HEK293 (cell line): ENCODE results near the gene PRSS33.

ENCODE experiments used
- WT1 ChIP-seq: fragments of 450-650 bp; formaldehyde crosslinking; IDR thresholded peaks from 2 replicates; pipeline ENCODE4 v1.5.1; 2016; ENCODE audit warnings: missing biosample characterization, missing genetic modification characterization
- ZNF121 ChIP-seq: fragments of 450-650 bp; formaldehyde crosslinking; IDR thresholded peaks from 2 replicates; pipeline ENCODE4 v1.5.1; 2016; ENCODE audit warnings: missing biosample characterization, missing genetic modification characterization
- ZNF146 ChIP-seq: fragments of 450-650 bp; formaldehyde crosslinking; IDR thresholded peaks from 2 replicates; pipeline ENCODE4 v1.5.1; 2016; ENCODE audit warnings: missing biosample characterization, missing genetic modification characterization
- ZNF157 ChIP-seq: fragments of 450-650 bp; formaldehyde crosslinking; IDR thresholded peaks from 2 replicates; pipeline ENCODE4 v1.5.1; 2016; ENCODE audit warnings: missing biosample characterization, missing genetic modification characterization
- ZNF292 ChIP-seq: fragments of 450-650 bp; formaldehyde crosslinking; IDR thresholded peaks from 2 replicates; pipeline ENCODE4 v1.5.1; 2016; ENCODE audit warnings: low read depth, missing biosample characterization, missing genetic modification characterization, borderline replicate concordance
- TF ChIP-seq, protein P1 (sequence below): fragments of 450-650 bp; formaldehyde crosslinking; IDR thresholded peaks from 2 replicates; pipeline ENCODE4 v1.5.1; 2016; ENCODE audit warnings: missing biosample characterization, missing genetic modification characterization

- TF ChIP-seq ZNF146 (tag by site-specific recombination) (no peak), ZNF157 (no peak), WT1 (tag by site-specific recombination) (no peak), ZNF292 (tag by site-specific recombination) (no peak), ZNF121 (no peak)
- TF ChIP-seq, protein P1, sequence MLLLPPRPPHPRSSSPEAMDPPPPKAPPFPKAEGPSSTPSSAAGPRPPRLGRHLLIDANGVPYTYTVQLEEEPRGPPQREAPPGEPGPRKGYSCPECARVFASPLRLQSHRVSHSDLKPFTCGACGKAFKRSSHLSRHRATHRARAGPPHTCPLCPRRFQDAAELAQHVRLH (tag by site-specific recombination): no peak
Observed at GRCh38 chr16:2779978-2780898, 7.1 kb downstream of the PRSS33 start.
